HCT116 (cell line): ENCODE measurements around the gene RFC1. TPM values are rescaled to one million over a fixed set of nuclear protein-coding genes. Genes with fewer than 3 reads are reported as not detected.
A peak's percentile ranks its signal among the peaks of the same experiment; 100 is the strongest.

Source experiments
- ATAC-seq: fragments of 200-7000 bp; cut with Tn5 transposase; 2 replicates; pipeline ENCODE4 v1.9.1; 2020; ENCODE audit warnings: mild to moderate bottlenecking, moderate library complexity
- BruUV-seq: library from RNA; stranded (reverse); fragments of 400-500 nt; replicated peaks from 2 replicates; lab custom pipeline; 2021; lab: Mats Ljungman, UMichigan
- CTCF ChIA-PET: fragments of 300-600 bp; sonication (Branson Sonifier 250); formaldehyde crosslinking; loops from one replicate; lab custom pipeline; 2021; ENCODE audit warnings: antibody characterized with exemption; lab: Charles Lee
- POLR2A ChIA-PET: fragments of 300-600, 350-600 bp; sonication (Branson Sonifier 250); formaldehyde crosslinking; loops from one replicate; lab custom pipeline; 2021; ENCODE audit warnings: antibody characterized with exemption; lab: Charles Lee
- RAD21 ChIA-PET, 2 experiments: fragments of 300-600 bp; sonication (Branson Sonifier 250); formaldehyde crosslinking; loops; one replicate each; lab custom pipeline; 2023; ENCODE audit warnings: low total read pairs in 2 of 2; ENCODE audit not compliant: uncharacterized antibody in 2 of 2, unreplicated experiment in 2 of 2, low non-redundant PET in 1 of 2; lab: Charles Lee
- DNase-seq: peaks from one replicate; pipeline ENCODE4 v3.0.0-alpha.2; 2010; ENCODE audit warnings: low read depth, low spot score
- H2AFZ ChIP-seq: fragments of 200-600 bp; shearing (Covaris generic), sonication (generic); 2 replicates; pipeline ENCODE4 v1.6.1; 2017; ENCODE audit warnings: low read depth, mixed run types, mixed read lengths, antibody characterized with exemption, low read length; ENCODE audit not compliant: poor library complexity, severe bottlenecking
- H3K27ac ChIP-seq: 2 replicates; pipeline ENCODE4 v1.5.1; 2012; ENCODE audit warnings: low read depth, low read length
- H3K27me3 ChIP-seq: fragments of 200-600 bp; sonication (generic); 2 replicates; pipeline ENCODE4 v1.6.1; 2016; ENCODE audit warnings: mixed run types, low read length, mixed read lengths; ENCODE audit not compliant: insufficient read depth
- H3K36me3 ChIP-seq, 2 experiments: fragments of 200-500 bp in 1 of 2; fragments of 200-600 bp in 1 of 2; sonication (Bioruptor generic) in 1 of 2; sonication (generic) in 1 of 2; 2 replicates each; pipeline versions ENCODE4 v1.5.1 to v1.6.1; 2014 to 2016; ENCODE audit warnings: low read length in 2 of 2, inconsistent platforms in 1 of 2, mixed read lengths in 1 of 2, mixed run types in 1 of 2; ENCODE audit not compliant: insufficient read depth in 2 of 2, control insufficient read depth in 1 of 2
- H3K4me1 ChIP-seq, 2 experiments: fragments of 200-600 bp in 1 of 2; sonication (generic) in 1 of 2; 2 replicates each; pipeline versions ENCODE4 v1.5.1 to v1.6.1; 2012 to 2017; ENCODE audit warnings: low read length in 2 of 2, inconsistent platforms in 1 of 2, mild to moderate bottlenecking in 1 of 2, mixed read lengths in 1 of 2, mixed run types in 1 of 2, moderate library complexity in 1 of 2; ENCODE audit not compliant: insufficient read depth in 2 of 2, control insufficient read depth in 1 of 2
- H3K4me2 ChIP-seq: fragments of 200-600 bp; sonication (generic); 2 replicates; pipeline ENCODE4 v1.6.1; 2017; ENCODE audit warnings: mixed run types, low read length, mixed read lengths
- H3K4me3 ChIP-seq, 2 experiments: fragments of 200-600 bp in 1 of 2; sonication (generic) in 1 of 2; replicated peaks in 1 of 2; 2 replicates each; pipeline ENCODE4 v1.5.1; 2011 to 2016; ENCODE audit warnings: low read length in 2 of 2, control low read depth in 1 of 2, low read depth in 1 of 2, mild to moderate bottlenecking in 1 of 2, mixed read lengths in 1 of 2, mixed run types in 1 of 2
- H3K79me2 ChIP-seq: fragments of 200-600 bp; sonication (generic); 2 replicates; pipeline ENCODE4 v1.6.1; 2017; ENCODE audit warnings: mild to moderate bottlenecking, mixed run types, low read length, moderate library complexity, mixed read lengths; ENCODE audit not compliant: insufficient read depth
- H3K9ac ChIP-seq: fragments of 200-600 bp; sonication (generic); 2 replicates; pipeline ENCODE4 v1.6.1; 2016; ENCODE audit warnings: low read length, mixed read lengths
- H3K9me2 ChIP-seq: fragments of 200-600 bp; sonication (generic), shearing (Covaris generic); 2 replicates; pipeline ENCODE4 v1.6.1; 2017; ENCODE audit warnings: mixed run types, mild to moderate bottlenecking, moderate library complexity; ENCODE audit not compliant: insufficient read depth
- H3K9me3 ChIP-seq, 2 experiments: fragments of 200-500 bp in 1 of 2; fragments of 200-600 bp in 1 of 2; sonication (Bioruptor generic) in 1 of 2; sonication (generic) in 1 of 2; 2 replicates each; pipeline ENCODE4 v1.6.1; 2014 to 2017; ENCODE audit warnings: low read length in 2 of 2, mixed read lengths in 2 of 2, inconsistent platforms in 1 of 2, low read depth in 1 of 2, mild to moderate bottlenecking in 1 of 2, mixed run types in 1 of 2, moderate library complexity in 1 of 2; ENCODE audit not compliant: control insufficient read depth in 1 of 2, insufficient read depth in 1 of 2
- H4K20me1 ChIP-seq: fragments of 200-600 bp; sonication (generic), shearing (Covaris generic); 2 replicates; pipeline ENCODE4 v1.6.1; 2017; ENCODE audit warnings: mixed run types, mild to moderate bottlenecking, moderate library complexity; ENCODE audit not compliant: insufficient read depth
- CEBPB ChIP-seq: IDR thresholded peaks from 2 replicates; pipeline ENCODE4 v1.6.1; 2012; ENCODE audit warnings: low read depth
- EGR1 ChIP-seq: IDR thresholded peaks from 2 replicates; pipeline ENCODE4 v1.6.1; 2012; ENCODE audit warnings: low read depth
- ELF1 ChIP-seq: IDR thresholded peaks from 2 replicates; pipeline ENCODE4 v1.6.1; 2012; ENCODE audit warnings: low read depth, borderline replicate concordance
- FOSL1 ChIP-seq: IDR thresholded peaks from 2 replicates; pipeline ENCODE4 v1.6.1; 2012; ENCODE audit warnings: low read depth
- JUND ChIP-seq: IDR thresholded peaks from 2 replicates; pipeline ENCODE4 v1.6.1; 2012
- POLR2A ChIP-seq: IDR thresholded peaks from 2 replicates; pipeline ENCODE4 v1.7.0; 2011; ENCODE audit warnings: borderline replicate concordance; ENCODE audit not compliant: insufficient read depth, insufficient read length; ENCODE audit errors: extremely low read depth
- POLR2AphosphoS5 ChIP-seq: IDR thresholded peaks from 2 replicates; pipeline ENCODE4 v1.6.1; 2011; ENCODE audit warnings: mild to moderate bottlenecking, low read depth, low read length, moderate library complexity
- RAD21 ChIP-seq: IDR thresholded peaks from 2 replicates; pipeline ENCODE4 v1.6.1; 2012; ENCODE audit warnings: low read depth, mild to moderate bottlenecking
- SIN3A ChIP-seq: IDR thresholded peaks from 2 replicates; pipeline ENCODE4 v1.6.1; 2012; ENCODE audit warnings: low read depth
- SP1 ChIP-seq: IDR thresholded peaks from 2 replicates; pipeline ENCODE4 v1.6.1; 2012; ENCODE audit warnings: low read depth
- SRF ChIP-seq: IDR thresholded peaks from 2 replicates; pipeline ENCODE4 v1.6.1; 2012; ENCODE audit warnings: low read depth
- TCF7L2 ChIP-seq: IDR thresholded peaks from 2 replicates; pipeline ENCODE4 v1.7.0; 2011; ENCODE audit warnings: borderline replicate concordance, inconsistent platforms; ENCODE audit not compliant: insufficient read depth, insufficient read length; ENCODE audit errors: extremely low read depth
- YY1 ChIP-seq: IDR thresholded peaks from 2 replicates; pipeline ENCODE4 v1.6.1; 2011; ENCODE audit warnings: low read length, low read depth, moderate library complexity, mild to moderate bottlenecking; ENCODE audit not compliant: insufficient replicate concordance; ENCODE audit errors: extremely low read depth
- ZFX ChIP-seq: fragments of 450-650 bp; IDR thresholded peaks from 2 replicates; pipeline ENCODE4 v1.6.1; 2017
- ZNF274 ChIP-seq: fragments of 200-500 bp; sonication (Bioruptor generic); IDR thresholded peaks from 2 replicates; pipeline ENCODE4 v1.6.1; 2014; ENCODE audit warnings: mild to moderate bottlenecking, low read depth, low read length, inconsistent platforms
- intact Hi-C: fragments of 100-400 bp; cut with micrococcal nuclease; formaldehyde crosslinking; loops from 2 replicates; pipeline ENCODE4 v1.10.0; 2022
- total RNA-seq: library from RNA; stranded (reverse); gene quantifications from one replicate; pipeline ENCODE4 v1.2.1, GENCODE V29; 2021; ENCODE audit not compliant: unreplicated experiment
- TF ChIP-seq, protein P1 (sequence below): IDR thresholded peaks from 2 replicates; pipeline ENCODE4 v1.6.1; 2012; ENCODE audit warnings: low read depth
- TF ChIP-seq, protein P2 (sequence below): IDR thresholded peaks from 2 replicates; pipeline ENCODE4 v1.6.1; 2012
- TF ChIP-seq, protein P3 (sequence below): IDR thresholded peaks from 2 replicates; pipeline ENCODE4 v1.6.1; 2012
- TF ChIP-seq, protein P4 (sequence below): IDR thresholded peaks from 2 replicates; pipeline ENCODE4 v1.6.1; 2011; ENCODE audit warnings: mild to moderate bottlenecking, low read length, moderate library complexity; ENCODE audit not compliant: insufficient replicate concordance; ENCODE audit errors: extremely low read depth
- TF ChIP-seq, protein P5 (sequence below), 3 experiments: fragments of 200-600 bp in 1 of 3; sonication (generic) in 1 of 3; IDR thresholded peaks in 2 of 3; conservative IDR thresholded peaks in 1 of 3; 2 replicates each; pipeline ENCODE4 v1.5.1; 2012 to 2017; ENCODE audit warnings: low read depth in 2 of 3, low read length in 2 of 3, antibody characterized with exemption in 1 of 3, borderline replicate concordance in 1 of 3, control low read depth in 1 of 3, mild to moderate bottlenecking in 1 of 3, mixed read lengths in 1 of 3, mixed run types in 1 of 3, moderate library complexity in 1 of 3; ENCODE audit not compliant: insufficient read depth in 1 of 3

Gene RFC1
- total RNA-seq, 1 experiment from 2014 or later, result 52.3 TPM

DNA sequence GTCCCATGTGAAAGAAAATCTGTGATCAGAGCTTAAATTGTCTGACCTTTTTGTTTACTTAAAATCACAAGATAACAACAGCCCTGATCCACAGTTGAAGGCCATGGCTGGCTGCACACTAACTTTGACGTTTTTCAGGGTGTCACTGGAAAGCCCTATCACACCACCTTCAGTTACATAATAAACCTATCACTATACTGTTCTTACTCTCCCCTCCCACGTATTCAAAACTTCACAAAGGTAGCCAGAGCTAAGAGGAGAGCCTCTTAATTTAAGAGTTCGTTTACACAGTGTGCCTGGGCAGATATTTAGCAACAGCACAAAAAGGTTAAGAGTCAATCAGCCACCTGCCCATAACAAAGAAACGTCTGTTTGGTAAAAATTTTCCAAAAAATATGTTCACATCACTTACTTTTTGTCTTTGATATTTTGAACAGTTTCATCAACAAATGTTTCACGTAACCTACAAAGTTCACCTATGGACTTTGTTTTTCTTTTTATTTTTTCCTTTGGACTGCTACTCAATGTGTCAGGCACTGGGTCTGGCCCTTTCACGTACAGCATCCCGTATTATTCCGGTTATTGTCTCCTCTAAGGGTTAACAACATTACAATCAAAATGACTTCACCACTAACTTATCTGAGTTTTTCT, 25.0 kb downstream of the RFC1 start:
- intact Hi-C loops, result no loop called here
- ChIA-PET CTCF (no interaction called here), POLR2A (interaction anchor here (1.4 kb wide), 1 partner anchor 12 kb away, joined by 3 read pairs; no protein-coding TSS in a partner anchor), RAD21 (no interaction called here)
- Histone ChIP-seq H3K4me3 (no peak overlapping the region), H3K4me2 (no peak overlapping the region), H2AFZ (no peak overlapping the region), H3K36me3 (peaks cover 0 to 10% of the 10 kb centered on the region in 2 experiments; a peak in 1 of 4 replicates), H3K9me2 (no peaks in the 10 kb centered on the region), H3K9me3 (no peaks in the 10 kb centered on the region), H4K20me1 (0 out of 2 replicates have a peak, but pooled peaks cover 8% of the 10 kb centered on the region), H3K27me3 (no peaks in the 10 kb centered on the region), H3K79me2 (peaks cover 79% of the 10 kb centered on the region), H3K27ac (no peak overlapping the region), H3K4me1 (no peaks in the 10 kb centered on the region), H3K9ac (no peak overlapping the region)
- no peak for DNase-seq
- no peak for ATAC-seq
- TSS peak; percentile 20 for BruUV-seq
- TF ChIP-seq SIN3A, result no peak
- TF ChIP-seq SRF, result no peak
- TF ChIP-seq FOSL1, result no peak
- TF ChIP-seq JUND, result no peak
- TF ChIP-seq POLR2A, result no peak
- TF ChIP-seq, protein P1, sequence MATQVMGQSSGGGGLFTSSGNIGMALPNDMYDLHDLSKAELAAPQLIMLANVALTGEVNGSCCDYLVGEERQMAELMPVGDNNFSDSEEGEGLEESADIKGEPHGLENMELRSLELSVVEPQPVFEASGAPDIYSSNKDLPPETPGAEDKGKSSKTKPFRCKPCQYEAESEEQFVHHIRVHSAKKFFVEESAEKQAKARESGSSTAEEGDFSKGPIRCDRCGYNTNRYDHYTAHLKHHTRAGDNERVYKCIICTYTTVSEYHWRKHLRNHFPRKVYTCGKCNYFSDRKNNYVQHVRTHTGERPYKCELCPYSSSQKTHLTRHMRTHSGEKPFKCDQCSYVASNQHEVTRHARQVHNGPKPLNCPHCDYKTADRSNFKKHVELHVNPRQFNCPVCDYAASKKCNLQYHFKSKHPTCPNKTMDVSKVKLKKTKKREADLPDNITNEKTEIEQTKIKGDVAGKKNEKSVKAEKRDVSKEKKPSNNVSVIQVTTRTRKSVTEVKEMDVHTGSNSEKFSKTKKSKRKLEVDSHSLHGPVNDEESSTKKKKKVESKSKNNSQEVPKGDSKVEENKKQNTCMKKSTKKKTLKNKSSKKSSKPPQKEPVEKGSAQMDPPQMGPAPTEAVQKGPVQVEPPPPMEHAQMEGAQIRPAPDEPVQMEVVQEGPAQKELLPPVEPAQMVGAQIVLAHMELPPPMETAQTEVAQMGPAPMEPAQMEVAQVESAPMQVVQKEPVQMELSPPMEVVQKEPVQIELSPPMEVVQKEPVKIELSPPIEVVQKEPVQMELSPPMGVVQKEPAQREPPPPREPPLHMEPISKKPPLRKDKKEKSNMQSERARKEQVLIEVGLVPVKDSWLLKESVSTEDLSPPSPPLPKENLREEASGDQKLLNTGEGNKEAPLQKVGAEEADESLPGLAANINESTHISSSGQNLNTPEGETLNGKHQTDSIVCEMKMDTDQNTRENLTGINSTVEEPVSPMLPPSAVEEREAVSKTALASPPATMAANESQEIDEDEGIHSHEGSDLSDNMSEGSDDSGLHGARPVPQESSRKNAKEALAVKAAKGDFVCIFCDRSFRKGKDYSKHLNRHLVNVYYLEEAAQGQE, result no peak
- TF ChIP-seq ELF1, result no peak
- TF ChIP-seq TCF7L2, result no peak
- TF ChIP-seq YY1, result no peak
- TF ChIP-seq, protein P2, sequence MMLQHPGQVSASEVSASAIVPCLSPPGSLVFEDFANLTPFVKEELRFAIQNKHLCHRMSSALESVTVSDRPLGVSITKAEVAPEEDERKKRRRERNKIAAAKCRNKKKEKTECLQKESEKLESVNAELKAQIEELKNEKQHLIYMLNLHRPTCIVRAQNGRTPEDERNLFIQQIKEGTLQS, result no peak
- TF ChIP-seq, protein P3, sequence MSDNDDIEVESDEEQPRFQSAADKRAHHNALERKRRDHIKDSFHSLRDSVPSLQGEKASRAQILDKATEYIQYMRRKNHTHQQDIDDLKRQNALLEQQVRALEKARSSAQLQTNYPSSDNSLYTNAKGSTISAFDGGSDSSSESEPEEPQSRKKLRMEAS, result no peak
- no peak for TF ChIP-seq ZFX
- no peak for TF ChIP-seq ZNF274
- no peak for TF ChIP-seq EGR1
- TF ChIP-seq, protein P4, sequence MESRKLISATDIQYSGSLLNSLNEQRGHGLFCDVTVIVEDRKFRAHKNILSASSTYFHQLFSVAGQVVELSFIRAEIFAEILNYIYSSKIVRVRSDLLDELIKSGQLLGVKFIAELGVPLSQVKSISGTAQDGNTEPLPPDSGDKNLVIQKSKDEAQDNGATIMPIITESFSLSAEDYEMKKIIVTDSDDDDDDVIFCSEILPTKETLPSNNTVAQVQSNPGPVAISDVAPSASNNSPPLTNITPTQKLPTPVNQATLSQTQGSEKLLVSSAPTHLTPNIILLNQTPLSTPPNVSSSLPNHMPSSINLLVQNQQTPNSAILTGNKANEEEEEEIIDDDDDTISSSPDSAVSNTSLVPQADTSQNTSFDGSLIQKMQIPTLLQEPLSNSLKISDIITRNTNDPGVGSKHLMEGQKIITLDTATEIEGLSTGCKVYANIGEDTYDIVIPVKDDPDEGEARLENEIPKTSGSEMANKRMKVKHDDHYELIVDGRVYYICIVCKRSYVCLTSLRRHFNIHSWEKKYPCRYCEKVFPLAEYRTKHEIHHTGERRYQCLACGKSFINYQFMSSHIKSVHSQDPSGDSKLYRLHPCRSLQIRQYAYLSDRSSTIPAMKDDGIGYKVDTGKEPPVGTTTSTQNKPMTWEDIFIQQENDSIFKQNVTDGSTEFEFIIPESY, result no peak
- TF ChIP-seq CEBPB, result no peak
- TF ChIP-seq RAD21, result no peak
- no peak for TF ChIP-seq SP1
- TF ChIP-seq POLR2AphosphoS5, result no peak
- TF ChIP-seq, protein P5, sequence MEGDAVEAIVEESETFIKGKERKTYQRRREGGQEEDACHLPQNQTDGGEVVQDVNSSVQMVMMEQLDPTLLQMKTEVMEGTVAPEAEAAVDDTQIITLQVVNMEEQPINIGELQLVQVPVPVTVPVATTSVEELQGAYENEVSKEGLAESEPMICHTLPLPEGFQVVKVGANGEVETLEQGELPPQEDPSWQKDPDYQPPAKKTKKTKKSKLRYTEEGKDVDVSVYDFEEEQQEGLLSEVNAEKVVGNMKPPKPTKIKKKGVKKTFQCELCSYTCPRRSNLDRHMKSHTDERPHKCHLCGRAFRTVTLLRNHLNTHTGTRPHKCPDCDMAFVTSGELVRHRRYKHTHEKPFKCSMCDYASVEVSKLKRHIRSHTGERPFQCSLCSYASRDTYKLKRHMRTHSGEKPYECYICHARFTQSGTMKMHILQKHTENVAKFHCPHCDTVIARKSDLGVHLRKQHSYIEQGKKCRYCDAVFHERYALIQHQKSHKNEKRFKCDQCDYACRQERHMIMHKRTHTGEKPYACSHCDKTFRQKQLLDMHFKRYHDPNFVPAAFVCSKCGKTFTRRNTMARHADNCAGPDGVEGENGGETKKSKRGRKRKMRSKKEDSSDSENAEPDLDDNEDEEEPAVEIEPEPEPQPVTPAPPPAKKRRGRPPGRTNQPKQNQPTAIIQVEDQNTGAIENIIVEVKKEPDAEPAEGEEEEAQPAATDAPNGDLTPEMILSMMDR (IDR thresholded peaks at IDR 0.05 in 2 of 3, conservative IDR thresholded peaks at IDR 0.05 in 1 of 3; ENCODE audit: borderline replicate concordance in 1 of 3, insufficient read depth in 1 of 3, low read depth in 2 of 3, low read length in 2 of 3), result no peak
